NT2/D1 (cell line): ENCODE data around the gene MPZL1.

ENCODE experiments used
- DNase-seq: peaks from one replicate; pipeline ENCODE4 v3.0.0-alpha.2; 2011; ENCODE audit warnings: low read depth, low spot score
- H3K27me3 ChIP-seq: 2 replicates; pipeline ENCODE4 v1.6.0; 2011; ENCODE audit warnings: mild to moderate bottlenecking; ENCODE audit not compliant: insufficient read length, insufficient read depth
- H3K36me3 ChIP-seq: 2 replicates; pipeline ENCODE4 v1.6.1; 2011; ENCODE audit warnings: mild to moderate bottlenecking, low read length, mixed read lengths; ENCODE audit not compliant: insufficient read depth, insufficient read length
- H3K4me1 ChIP-seq: 2 replicates; pipeline ENCODE4 v1.5.1; 2011; ENCODE audit not compliant: insufficient read depth, insufficient read length
- H3K4me3 ChIP-seq: 2 replicates; pipeline ENCODE4 v1.5.1; 2011; ENCODE audit warnings: low read depth; ENCODE audit not compliant: insufficient read length
- H3K9ac ChIP-seq: 2 replicates; pipeline ENCODE4 v1.6.0; 2011; ENCODE audit warnings: low read depth; ENCODE audit not compliant: insufficient read length
- H3K9me3 ChIP-seq: 2 replicates; pipeline ENCODE4 v1.5.1; 2011; ENCODE audit warnings: mild to moderate bottlenecking, low read length; ENCODE audit not compliant: insufficient read depth
- SUZ12 ChIP-seq: IDR thresholded peaks from 2 replicates; pipeline ENCODE4 v1.6.1; 2011; ENCODE audit not compliant: insufficient read length, insufficient read depth; ENCODE audit errors: extremely low read depth
- YY1 ChIP-seq: IDR thresholded peaks from 2 replicates; pipeline ENCODE4 v1.6.1; 2011; ENCODE audit not compliant: insufficient read length, insufficient read depth
- ZNF274 ChIP-seq: IDR thresholded peaks from 2 replicates; pipeline ENCODE4 v1.6.1; 2011; ENCODE audit warnings: mild to moderate bottlenecking, low read depth, low read length

The MPZL1 gene

GRCh38 chr1:167678422-167678821 is 43.4 kb upstream of the MPZL1 start:
- no peaks in the 10 kb centered on the region for H3K27me3 ChIP-seq
- H3K9ac ChIP-seq: no peak overlapping the region
- no peaks in the 10 kb centered on the region for H3K36me3 ChIP-seq
- H3K9me3 ChIP-seq: no peaks in the 10 kb centered on the region
- TF ChIP-seq YY1 (no peak), ZNF274 (no peak), SUZ12 (no peak)
- peaks cover 11% of the 10 kb centered on the region for H3K4me1 ChIP-seq
- H3K4me3 ChIP-seq: no peak overlapping the region
- no peak for DNase-seq

GRCh38 chr1:167678838-167679237 is 42.9 kb upstream of the MPZL1 start:
- no peaks in the 10 kb centered on the region for H3K9me3 ChIP-seq
- DNase-seq: no peak
- TF ChIP-seq SUZ12: no peak
- TF ChIP-seq ZNF274: no peak
- TF ChIP-seq YY1: no peak
- H3K9ac ChIP-seq: no peak overlapping the region
- no peak overlapping the region for H3K4me3 ChIP-seq
- peaks cover 15% of the 10 kb centered on the region for H3K4me1 ChIP-seq
- no peaks in the 10 kb centered on the region for H3K27me3 ChIP-seq
- no peaks in the 10 kb centered on the region for H3K36me3 ChIP-seq

GRCh38 chr1:167679714-167680113 is 42.1 kb upstream of the MPZL1 start:
- TF ChIP-seq YY1 (no peak), SUZ12 (no peak), ZNF274 (no peak)
- Histone ChIP-seq H3K9ac (no peak overlapping the region), H3K36me3 (no peaks in the 10 kb centered on the region), H3K27me3 (no peaks in the 10 kb centered on the region), H3K4me3 (no peak overlapping the region), H3K9me3 (no peaks in the 10 kb centered on the region), H3K4me1 (peaks cover 20% of the 10 kb centered on the region)
- DNase-seq: no peak

- TF ChIP-seq ZNF274: no peak
- TF ChIP-seq SUZ12: no peak
- TF ChIP-seq YY1: no peak
- Histone ChIP-seq H3K27me3 (no peaks in the 10 kb centered on the region), H3K9me3 (no peaks in the 10 kb centered on the region), H3K4me3 (no peak overlapping the region), H3K4me1 (peaks cover 20% of the 10 kb centered on the region), H3K36me3 (no peaks in the 10 kb centered on the region), H3K9ac (no peak overlapping the region)
- DNase-seq: no peak
Measured at GRCh38 chr1:167681024-167681423, 40.8 kb upstream of the MPZL1 start.

- Histone ChIP-seq H3K4me3 (no peak overlapping the region), H3K36me3 (no peaks in the 10 kb centered on the region), H3K9me3 (no peaks in the 10 kb centered on the region), H3K4me1 (peaks cover 21% of the 10 kb centered on the region), H3K27me3 (no peaks in the 10 kb centered on the region), H3K9ac (no peak overlapping the region)
- DNase-seq: no peak
- TF ChIP-seq ZNF274 (no peak), SUZ12 (no peak), YY1 (no peak)
Measured at GRCh38 chr1:167681451-167682098, 40.2 kb upstream of the MPZL1 start.

DNA sequence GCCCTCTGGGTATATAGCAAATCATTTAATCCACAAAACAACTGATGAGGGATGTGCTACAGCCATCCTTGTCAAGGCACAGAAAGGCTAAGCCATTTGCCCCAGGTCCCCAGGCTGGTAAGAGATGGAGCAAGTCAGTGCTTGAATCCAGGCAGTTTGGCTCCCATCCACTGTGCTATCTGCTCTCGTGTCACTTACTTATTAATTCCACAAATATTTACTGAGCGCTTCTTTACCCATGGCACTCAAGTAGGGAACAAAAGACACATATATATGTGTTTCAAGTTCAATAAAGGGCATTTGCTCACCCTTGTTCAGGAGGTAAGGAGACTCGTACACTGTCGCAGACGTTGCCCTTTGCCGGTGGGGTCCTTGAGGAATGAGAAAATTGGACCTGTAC is 38.6 kb upstream of the MPZL1 start:
- Histone ChIP-seq H3K4me1 (peaks cover 25% of the 10 kb centered on the region), H3K27me3 (no peaks in the 10 kb centered on the region), H3K4me3 (no peak overlapping the region), H3K36me3 (no peaks in the 10 kb centered on the region), H3K9me3 (no peaks in the 10 kb centered on the region), H3K9ac (peak overlapping the region; percentile 24)
- no peak for DNase-seq
- TF ChIP-seq ZNF274 (no peak), SUZ12 (no peak), YY1 (no peak)

DNA sequence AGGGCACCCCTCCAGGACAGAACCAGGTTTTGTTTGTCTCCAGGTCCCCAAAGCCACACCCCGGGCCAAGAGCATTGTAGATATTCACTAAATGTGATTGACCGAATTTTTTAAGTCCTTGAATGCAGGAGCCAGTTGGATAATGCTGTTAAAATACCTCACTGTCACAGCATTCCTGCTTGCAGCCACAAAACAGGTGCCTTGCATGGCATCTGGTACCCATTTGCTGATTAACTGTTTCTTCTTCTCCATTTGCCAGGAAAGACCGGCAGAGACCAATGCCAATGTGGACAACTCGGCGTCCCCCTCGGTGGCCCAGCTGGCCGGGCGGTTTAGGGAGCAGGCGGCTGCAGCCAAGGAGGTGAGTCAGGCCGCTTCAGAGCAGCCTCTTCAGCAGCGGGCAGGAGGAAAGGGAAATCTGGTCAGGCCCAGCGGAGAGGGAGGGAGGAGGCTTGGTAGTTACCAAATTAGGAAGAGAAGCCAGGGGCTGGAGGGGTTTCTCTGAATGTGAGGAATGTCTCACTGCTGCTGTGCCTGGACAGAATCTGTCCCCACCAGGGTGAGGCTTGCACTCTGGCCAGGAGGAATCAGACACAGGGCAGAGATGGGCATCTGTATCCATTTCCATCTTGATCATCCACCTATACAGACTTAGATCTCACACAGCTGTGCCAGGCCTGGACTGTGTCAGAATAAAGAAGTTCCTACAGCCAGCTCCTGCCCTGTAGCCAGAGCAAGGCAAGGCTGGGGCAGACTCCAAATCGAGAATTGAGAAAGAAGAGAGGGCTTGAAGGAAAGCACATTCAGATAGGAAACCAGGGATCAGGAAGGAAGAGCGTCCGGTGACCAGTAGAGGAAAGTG is 37.9 kb upstream of the MPZL1 start:
- DNase-seq: peak; percentile 78
- Histone ChIP-seq H3K4me1 (peaks cover 22% of the 10 kb centered on the region), H3K4me3 (no peak overlapping the region), H3K9ac (peak overlapping the region; percentile 24), H3K36me3 (no peaks in the 10 kb centered on the region), H3K9me3 (no peaks in the 10 kb centered on the region), H3K27me3 (no peaks in the 10 kb centered on the region)
- TF ChIP-seq ZNF274: no peak
- no peak for TF ChIP-seq SUZ12
- TF ChIP-seq YY1: no peak
